Sigmoid colon (tissue), 7 donors: Measurements from ENCODE around the gene INPP5E. TPM values are rescaled to one million over a fixed set of nuclear protein-coding genes. Genes with fewer than 3 reads are reported as not detected.
A peak's percentile ranks its signal among the peaks of the same experiment; 100 is the strongest.

ENCODE experiments used
- DNase-seq: peaks from one replicate; pipeline ENCODE4 v3.0.0-alpha.2; 2019
- H3K27ac ChIP-seq, 4 donors: fragments of 200-600 bp; sonication (generic); one replicate each; pipeline ENCODE4 v1.5.1; 2016 to 2019; ENCODE audit warnings: mild to moderate bottlenecking in 1 of 4
- H3K27me3 ChIP-seq, 3 donors: fragments of 200-600 bp; sonication (generic); one replicate each; pipeline ENCODE4 v1.5.1; 2019; ENCODE audit warnings: mild to moderate bottlenecking in 1 of 3
- H3K36me3 ChIP-seq, 4 donors: fragments of 200-600 bp; sonication (generic); one replicate each; pipeline ENCODE4 v1.5.1; 2016 to 2019
- H3K4me1 ChIP-seq, 4 donors: fragments of 200-600 bp; sonication (generic); one replicate each; pipeline ENCODE4 v1.5.1; 2017 to 2019
- H3K4me3 ChIP-seq, 4 donors: fragments of 200-600 bp; sonication (generic); one replicate each; pipeline ENCODE4 v1.5.1; 2017 to 2019; ENCODE audit warnings: mild to moderate bottlenecking in 2 of 4, moderate library complexity in 1 of 4
- H3K9me3 ChIP-seq, 4 donors: fragments of 200-600 bp in 3 of 4; sonication (generic) in 3 of 4; one replicate each; pipeline versions ENCODE4 v1.5.1 to v1.6.1; 2013 to 2019
- CTCF ChIP-seq, 4 experiments: fragments of 450-650 bp in 3 of 4; fragments of 200-600 bp in 1 of 4; IDR thresholded peaks; one replicate each; pipeline ENCODE4 v1.5.1; 2016 to 2019; ENCODE audit warnings: antibody characterized with exemption in 4 of 4, mild to moderate bottlenecking in 3 of 4, moderate library complexity in 2 of 4
- EP300 ChIP-seq, 4 donors: sonication (generic); formaldehyde crosslinking; IDR thresholded peaks; one replicate each; pipeline ENCODE4 v1.6.1; 2017; ENCODE audit warnings: antibody characterized with exemption in 4 of 4
- POLR2A ChIP-seq, 2 donors: fragments of 450-650 bp; IDR thresholded peaks; one replicate each; pipeline ENCODE4 v1.6.1; 2016; ENCODE audit warnings: antibody characterized with exemption in 2 of 2, mild to moderate bottlenecking in 2 of 2, moderate library complexity in 2 of 2
- POLR2AphosphoS5 ChIP-seq, 4 donors: sonication (generic); formaldehyde crosslinking; IDR thresholded peaks; one replicate each; pipeline ENCODE4 v1.6.1; 2017; ENCODE audit warnings: antibody characterized with exemption in 4 of 4
- WGBS, 2 donors: extraction: QIAGEN DNeasy Blood & Tissue Kit; methylation state at CpG; one replicate each; pipeline ENCODE4 v1.1.7; 2013; 5-methylcytosine and 5-hydroxymethylcytosine counted together
- intact Hi-C: fragments of 100-400 bp; cut with DNase I; formaldehyde crosslinking; loops from one replicate; pipeline ENCODE4 v1.15.1; 2023
- polyA plus RNA-seq, 3 donors: library from polyadenylated mRNA; stranded (reverse); fragments of 200-250 nt; gene quantifications; one replicate each; pipeline ENCODE4 v1.2.3, GENCODE V29; 2013
- total RNA-seq, 4 donors: library from RNA; depleted of rRNA; stranded (reverse); fragments of >200 nt; gene quantifications; one replicate each; pipeline ENCODE4 v1.1.0, GENCODE V29; 2016
- donor health status: healthy with polysubstance abuse.
- donor health status: Bipolar disorder and iron deficiency.
- donor health status: healthy.

INPP5E gene
- total and polyA plus RNA-seq, 7 donors, result 1.8 to 12.2 (median 5.6) TPM

- TF ChIP-seq CTCF (IDR thresholded peaks at IDR 0.05) (no peak), POLR2AphosphoS5 (IDR thresholded peaks at IDR 0.05) (no peak), POLR2A (IDR thresholded peaks at IDR 0.05) (no peak), EP300 (IDR thresholded peaks at IDR 0.05) (no peak)
- WGBS, 2 donors, result 45 to 56% methylated on average over 37 of the region's 37 CpGs
- intact Hi-C loops, result no loop called here
- peaks cover 12 to 47% (median 17%) of the 10 kb centered on the region in 4 donors for H3K36me3 ChIP-seq
- no peak for DNase-seq
- H3K9me3 ChIP-seq, result no peaks in the 10 kb centered on the region
- no peaks in the 10 kb centered on the region for H3K27me3 ChIP-seq
- H3K27ac ChIP-seq, result peak overlapping the region in 1 of 4 donors; percentile 83
- peaks cover 2 to 39% (median 34%) of the 10 kb centered on the region in 4 donors for H3K4me1 ChIP-seq
- H3K4me3 ChIP-seq, result peak overlapping the region; percentile 83 to 100 (median 86)
These were observed 1.7 kb downstream of the INPP5E start for GRCh38 chr9:136437839-136438547.

GRCh38 chr9:136437430-136437829, 2.2 kb downstream of the INPP5E start:
- no peak for TF ChIP-seq EP300 (IDR thresholded peaks at IDR 0.05)
- TF ChIP-seq CTCF (IDR thresholded peaks at IDR 0.05), result no peak
- TF ChIP-seq POLR2A (IDR thresholded peaks at IDR 0.05), result no peak
- TF ChIP-seq POLR2AphosphoS5 (IDR thresholded peaks at IDR 0.05), result no peak
- H3K27ac ChIP-seq, result peak overlapping the region in 1 of 4 donors; percentile 9
- no peaks in the 10 kb centered on the region for H3K9me3 ChIP-seq
- H3K27me3 ChIP-seq, result no peaks in the 10 kb centered on the region
- intact Hi-C loops, result no loop called here
- H3K4me3 ChIP-seq, result peak overlapping the region in 3 of 4 donors; percentile 84 to 100 (median 89)
- peaks cover 10 to 47% (median 14%) of the 10 kb centered on the region in 4 donors for H3K36me3 ChIP-seq
- H3K4me1 ChIP-seq, result peaks cover 2 to 39% (median 34%) of the 10 kb centered on the region in 4 donors
- WGBS, 2 donors, result 58 to 75% methylated on average over 8 of the region's 8 CpGs
- DNase-seq, result no peak

GRCh38 chr9:136436055-136436634, 3.5 kb downstream of the INPP5E start:
- 95% methylated on average over 25 of the region's 25 CpGs for WGBS, 2 donors
- intact Hi-C loops, result no loop called here
- peaks cover 2 to 39% (median 34%) of the 10 kb centered on the region in 4 donors for H3K4me1 ChIP-seq
- H3K27me3 ChIP-seq, result no peaks in the 10 kb centered on the region
- no peak overlapping the region for H3K27ac ChIP-seq
- no peak for TF ChIP-seq EP300 (IDR thresholded peaks at IDR 0.05)
- TF ChIP-seq POLR2AphosphoS5 (IDR thresholded peaks at IDR 0.05), result no peak
- no peak for TF ChIP-seq POLR2A (IDR thresholded peaks at IDR 0.05)
- no peak for TF ChIP-seq CTCF (IDR thresholded peaks at IDR 0.05)
- H3K36me3 ChIP-seq, result peaks cover under 1 to 41% (median 7%) of the 10 kb centered on the region in 4 donors
- DNase-seq, result no peak
- no peaks in the 10 kb centered on the region for H3K9me3 ChIP-seq
- no peak overlapping the region for H3K4me3 ChIP-seq

- DNase-seq, result no peak
- intact Hi-C loops, result no loop called here
- Histone ChIP-seq H3K4me1 (peaks cover 2 to 33% (median 28%) of the 10 kb centered on the region in 4 donors), H3K9me3 (no peaks in the 10 kb centered on the region), H3K27ac (no peak overlapping the region), H3K27me3 (no peaks in the 10 kb centered on the region), H3K36me3 (peaks cover 7 to 49% (median 15%) of the 10 kb centered on the region in 4 donors), H3K4me3 (no peak overlapping the region)
- 89 to 92% methylated on average over 17 of the region's 17 CpGs for WGBS, 2 donors
- no peak for TF ChIP-seq POLR2AphosphoS5 (IDR thresholded peaks at IDR 0.05)
- TF ChIP-seq EP300 (IDR thresholded peaks at IDR 0.05), result no peak
- TF ChIP-seq CTCF (IDR thresholded peaks at IDR 0.05), result no peak
- no peak for TF ChIP-seq POLR2A (IDR thresholded peaks at IDR 0.05)
These were observed 5.0 kb downstream of the INPP5E start for GRCh38 chr9:136434580-136435169.
